GM23338 (cell line): ENCODE results near the gene MYH6. TPM values are rescaled to one million over a fixed set of nuclear protein-coding genes. Genes with fewer than 3 reads are reported as not detected.

Experiments
- POLR2AphosphoS5 ChIP-seq: IDR thresholded peaks from 2 replicates; pipeline ENCODE4 v1.6.1; 2016; ENCODE audit warnings: antibody characterized with exemption, low read depth
- STAT1 ChIP-seq: IDR thresholded peaks from one replicate; pipeline ENCODE4 v1.6.1; 2016; ENCODE audit warnings: antibody characterized with exemption; ENCODE audit not compliant: unreplicated experiment
- ZNF331 ChIP-seq: fragments of 250-450 bp; sonication (Bioruptor Pico); IDR thresholded peaks from 2 replicates; pipeline ENCODE4 v1.5.0; 2020; ENCODE audit warnings: low read depth, mild to moderate bottlenecking, moderate library complexity
- ZNF462 ChIP-seq: fragments of 250-450 bp; sonication (Bioruptor Pico); IDR thresholded peaks from 2 replicates; pipeline ENCODE4 v1.5.0; 2020; ENCODE audit warnings: mild to moderate bottlenecking, moderate library complexity
- polyA plus RNA-seq: library from polyadenylated mRNA; unstranded; fragments of >200 nt; fragmentation: Nextera tagmentation; extraction: Ambion mirVana; gene quantifications from 2 replicates; pipeline ENCODE4 v1.2.1, GENCODE V29; 2016
- total RNA-seq: library from RNA; depleted of rRNA; stranded (reverse); fragments of >200 nt; shearing (Covaris generic); gene quantifications from 2 replicates; pipeline ENCODE4 v1.2.3, GENCODE V29; 2014
- TF ChIP-seq, protein P1 (sequence below): IDR thresholded peaks from one replicate; pipeline ENCODE4 v1.6.1; 2018; ENCODE audit warnings: antibody characterized with exemption; ENCODE audit not compliant: unreplicated experiment

Gene MYH6
- total and polyA plus RNA-seq, 2 experiments from 2014 or later = 0.03 to 0.10 TPM

- TF ChIP-seq ZNF462 (CRISPR knock-in tag) (no peak), POLR2AphosphoS5 (no peak), ZNF331 (CRISPR knock-in tag) (no peak), STAT1 (no peak)
- TF ChIP-seq, protein P1, sequence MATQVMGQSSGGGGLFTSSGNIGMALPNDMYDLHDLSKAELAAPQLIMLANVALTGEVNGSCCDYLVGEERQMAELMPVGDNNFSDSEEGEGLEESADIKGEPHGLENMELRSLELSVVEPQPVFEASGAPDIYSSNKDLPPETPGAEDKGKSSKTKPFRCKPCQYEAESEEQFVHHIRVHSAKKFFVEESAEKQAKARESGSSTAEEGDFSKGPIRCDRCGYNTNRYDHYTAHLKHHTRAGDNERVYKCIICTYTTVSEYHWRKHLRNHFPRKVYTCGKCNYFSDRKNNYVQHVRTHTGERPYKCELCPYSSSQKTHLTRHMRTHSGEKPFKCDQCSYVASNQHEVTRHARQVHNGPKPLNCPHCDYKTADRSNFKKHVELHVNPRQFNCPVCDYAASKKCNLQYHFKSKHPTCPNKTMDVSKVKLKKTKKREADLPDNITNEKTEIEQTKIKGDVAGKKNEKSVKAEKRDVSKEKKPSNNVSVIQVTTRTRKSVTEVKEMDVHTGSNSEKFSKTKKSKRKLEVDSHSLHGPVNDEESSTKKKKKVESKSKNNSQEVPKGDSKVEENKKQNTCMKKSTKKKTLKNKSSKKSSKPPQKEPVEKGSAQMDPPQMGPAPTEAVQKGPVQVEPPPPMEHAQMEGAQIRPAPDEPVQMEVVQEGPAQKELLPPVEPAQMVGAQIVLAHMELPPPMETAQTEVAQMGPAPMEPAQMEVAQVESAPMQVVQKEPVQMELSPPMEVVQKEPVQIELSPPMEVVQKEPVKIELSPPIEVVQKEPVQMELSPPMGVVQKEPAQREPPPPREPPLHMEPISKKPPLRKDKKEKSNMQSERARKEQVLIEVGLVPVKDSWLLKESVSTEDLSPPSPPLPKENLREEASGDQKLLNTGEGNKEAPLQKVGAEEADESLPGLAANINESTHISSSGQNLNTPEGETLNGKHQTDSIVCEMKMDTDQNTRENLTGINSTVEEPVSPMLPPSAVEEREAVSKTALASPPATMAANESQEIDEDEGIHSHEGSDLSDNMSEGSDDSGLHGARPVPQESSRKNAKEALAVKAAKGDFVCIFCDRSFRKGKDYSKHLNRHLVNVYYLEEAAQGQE = no peak
These were observed 27.7 kb upstream of the MYH6 start, which contains the start of gene MYH7 (continued) for GRCh38 chr14:23435543-23436326.
